ENCODE measurements around the gene C17orf67.

GRCh38 chr17:56819431-56820145 lies 14.1 kb downstream of the C17orf67 start:
- TF ChIP-seq HNF4G (IDR thresholded peaks at IDR 0.05) (no peak), HNF4A (conservative IDR thresholded peaks at IDR 0.05) (peak; percentile 61 to 80)
- TF ChIP-seq, protein P1, sequence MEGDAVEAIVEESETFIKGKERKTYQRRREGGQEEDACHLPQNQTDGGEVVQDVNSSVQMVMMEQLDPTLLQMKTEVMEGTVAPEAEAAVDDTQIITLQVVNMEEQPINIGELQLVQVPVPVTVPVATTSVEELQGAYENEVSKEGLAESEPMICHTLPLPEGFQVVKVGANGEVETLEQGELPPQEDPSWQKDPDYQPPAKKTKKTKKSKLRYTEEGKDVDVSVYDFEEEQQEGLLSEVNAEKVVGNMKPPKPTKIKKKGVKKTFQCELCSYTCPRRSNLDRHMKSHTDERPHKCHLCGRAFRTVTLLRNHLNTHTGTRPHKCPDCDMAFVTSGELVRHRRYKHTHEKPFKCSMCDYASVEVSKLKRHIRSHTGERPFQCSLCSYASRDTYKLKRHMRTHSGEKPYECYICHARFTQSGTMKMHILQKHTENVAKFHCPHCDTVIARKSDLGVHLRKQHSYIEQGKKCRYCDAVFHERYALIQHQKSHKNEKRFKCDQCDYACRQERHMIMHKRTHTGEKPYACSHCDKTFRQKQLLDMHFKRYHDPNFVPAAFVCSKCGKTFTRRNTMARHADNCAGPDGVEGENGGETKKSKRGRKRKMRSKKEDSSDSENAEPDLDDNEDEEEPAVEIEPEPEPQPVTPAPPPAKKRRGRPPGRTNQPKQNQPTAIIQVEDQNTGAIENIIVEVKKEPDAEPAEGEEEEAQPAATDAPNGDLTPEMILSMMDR (IDR thresholded peaks at IDR 0.05; ENCODE audit: low read depth, low read length, missing input control): peak; percentile 93
- TF ChIP-seq, protein P2, sequence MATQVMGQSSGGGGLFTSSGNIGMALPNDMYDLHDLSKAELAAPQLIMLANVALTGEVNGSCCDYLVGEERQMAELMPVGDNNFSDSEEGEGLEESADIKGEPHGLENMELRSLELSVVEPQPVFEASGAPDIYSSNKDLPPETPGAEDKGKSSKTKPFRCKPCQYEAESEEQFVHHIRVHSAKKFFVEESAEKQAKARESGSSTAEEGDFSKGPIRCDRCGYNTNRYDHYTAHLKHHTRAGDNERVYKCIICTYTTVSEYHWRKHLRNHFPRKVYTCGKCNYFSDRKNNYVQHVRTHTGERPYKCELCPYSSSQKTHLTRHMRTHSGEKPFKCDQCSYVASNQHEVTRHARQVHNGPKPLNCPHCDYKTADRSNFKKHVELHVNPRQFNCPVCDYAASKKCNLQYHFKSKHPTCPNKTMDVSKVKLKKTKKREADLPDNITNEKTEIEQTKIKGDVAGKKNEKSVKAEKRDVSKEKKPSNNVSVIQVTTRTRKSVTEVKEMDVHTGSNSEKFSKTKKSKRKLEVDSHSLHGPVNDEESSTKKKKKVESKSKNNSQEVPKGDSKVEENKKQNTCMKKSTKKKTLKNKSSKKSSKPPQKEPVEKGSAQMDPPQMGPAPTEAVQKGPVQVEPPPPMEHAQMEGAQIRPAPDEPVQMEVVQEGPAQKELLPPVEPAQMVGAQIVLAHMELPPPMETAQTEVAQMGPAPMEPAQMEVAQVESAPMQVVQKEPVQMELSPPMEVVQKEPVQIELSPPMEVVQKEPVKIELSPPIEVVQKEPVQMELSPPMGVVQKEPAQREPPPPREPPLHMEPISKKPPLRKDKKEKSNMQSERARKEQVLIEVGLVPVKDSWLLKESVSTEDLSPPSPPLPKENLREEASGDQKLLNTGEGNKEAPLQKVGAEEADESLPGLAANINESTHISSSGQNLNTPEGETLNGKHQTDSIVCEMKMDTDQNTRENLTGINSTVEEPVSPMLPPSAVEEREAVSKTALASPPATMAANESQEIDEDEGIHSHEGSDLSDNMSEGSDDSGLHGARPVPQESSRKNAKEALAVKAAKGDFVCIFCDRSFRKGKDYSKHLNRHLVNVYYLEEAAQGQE (IDR thresholded peaks at IDR 0.05): no peak
